NCI-H1930 (cell line): Measurements from ENCODE around the gene GPR75.
"Not testable (repeated sequence)": the region's sequence is repeated elsewhere in the genome, so short reads cannot be mapped to it uniquely, and the experiment has no call there.

Experiments used
- DNase-seq, 2 experiments: peaks; one replicate each; lab custom pipeline; 2025; lab: John Stamatoyannopoulos, UW

The GPR75 gene

DNA sequence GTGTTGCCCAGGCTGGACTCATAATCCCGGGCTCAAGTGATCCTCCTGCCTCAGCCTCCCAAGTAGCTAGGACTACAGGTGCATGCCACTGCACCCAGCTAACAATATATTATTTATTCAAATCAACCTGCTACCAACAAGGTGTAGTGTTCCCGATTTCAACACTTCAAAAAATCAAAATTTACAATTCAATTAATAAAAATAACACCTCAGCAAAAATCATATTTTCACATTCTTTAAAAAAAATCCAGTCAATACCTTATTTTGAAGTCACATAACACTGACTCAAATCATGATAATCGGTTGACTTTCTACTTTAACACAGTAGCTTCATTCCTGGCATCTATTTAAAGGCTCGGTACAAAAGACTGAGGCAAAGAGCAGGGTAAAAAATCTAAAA, 7.2 kb downstream of the GPR75 start:
- no peak for DNase-seq

DNA sequence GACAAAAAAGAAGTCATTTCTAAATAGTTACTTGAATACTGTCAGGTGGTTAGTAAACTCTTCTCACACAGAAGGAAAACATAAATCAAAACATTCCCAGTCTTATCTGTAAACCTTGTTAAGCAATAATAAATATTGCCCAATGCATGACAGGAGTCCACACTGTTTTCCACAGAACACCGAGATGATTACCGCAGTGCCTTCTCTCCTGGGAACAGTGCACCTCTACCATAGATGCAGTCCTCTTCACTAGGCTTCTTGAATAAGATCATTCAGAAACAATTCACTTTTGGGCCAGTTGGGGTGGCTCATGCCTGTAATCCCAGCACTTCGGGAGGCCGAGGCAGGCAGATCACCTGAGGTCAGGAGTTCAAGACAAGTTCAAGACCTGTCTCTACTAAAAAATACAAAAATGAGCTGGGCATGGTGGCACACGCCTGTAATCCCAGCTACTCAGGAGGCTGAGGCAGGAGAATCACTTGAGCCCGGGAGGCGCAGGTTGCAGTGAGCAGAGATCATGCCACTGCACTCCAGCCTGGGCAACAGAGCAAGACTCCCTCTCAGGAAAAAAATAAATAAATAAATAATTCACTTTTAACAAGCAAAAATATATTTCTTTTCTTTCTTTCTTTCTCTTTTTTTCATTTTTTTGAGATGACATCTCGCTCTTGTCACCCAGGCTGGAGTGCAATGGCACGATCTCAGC, 8.6 kb downstream of the GPR75 start:
- not testable (repeated sequence) for DNase-seq

DNA sequence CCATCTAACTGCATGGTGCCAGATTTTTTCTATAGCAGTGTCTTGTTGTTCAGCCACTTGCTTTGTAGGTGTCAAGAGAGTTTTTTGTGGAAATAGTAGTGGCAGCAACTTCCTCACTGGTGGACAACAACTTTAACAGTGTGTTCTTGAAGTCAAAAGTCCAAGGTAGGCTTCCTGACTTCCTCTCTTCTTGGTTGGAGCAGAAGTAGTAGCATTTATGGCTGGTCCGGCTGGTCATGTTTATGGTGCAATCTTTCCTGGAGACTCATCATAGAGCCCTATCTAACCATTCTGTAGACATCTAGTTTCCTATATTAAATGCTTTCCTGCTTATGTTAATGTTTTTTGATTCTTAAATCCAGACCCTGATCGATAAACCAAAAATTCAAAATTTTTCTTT, 11.7 kb downstream of the GPR75 start:
- DNase-seq, result no peak

DNA sequence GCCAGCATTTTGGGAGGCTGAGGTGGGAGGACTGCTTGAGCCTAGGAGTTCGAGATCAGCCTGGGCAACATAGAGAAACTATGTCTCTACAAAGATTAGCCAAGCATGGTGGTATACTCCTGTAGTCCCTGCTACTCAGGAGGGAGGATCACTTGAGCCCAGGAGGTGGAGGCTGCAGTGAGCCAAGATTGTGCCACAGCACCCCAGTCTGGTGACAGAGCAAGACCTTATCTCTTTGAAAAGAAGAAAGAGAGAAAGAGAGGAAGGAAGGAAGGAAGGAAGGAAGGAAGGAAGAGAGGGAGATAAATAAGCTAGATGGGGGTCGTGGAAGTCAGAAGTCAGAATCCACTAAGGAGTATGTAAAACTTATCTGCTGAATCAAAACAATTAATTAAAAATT, 16.2 kb downstream of the GPR75 start:
- no peak for DNase-seq

DNA sequence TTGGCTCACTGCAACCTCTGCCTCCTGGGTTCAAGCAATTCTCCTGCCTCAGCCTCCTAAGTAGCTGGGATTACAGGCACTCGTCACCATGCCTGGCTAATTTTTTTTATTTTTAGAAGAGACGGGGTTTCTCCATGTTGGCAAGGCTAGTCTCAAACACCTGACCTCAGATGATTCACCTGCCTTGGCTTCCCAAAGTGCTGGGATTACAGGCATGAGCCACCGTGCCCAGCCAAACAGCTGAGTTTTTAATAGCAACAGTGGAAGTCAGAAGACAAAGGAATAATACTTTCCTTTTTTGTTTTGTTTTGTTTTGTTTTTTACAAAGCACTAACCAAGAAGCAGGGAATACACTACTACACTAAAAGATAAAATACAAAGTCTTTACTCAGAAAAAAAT, 16.9 kb downstream of the GPR75 start:
- no peak for DNase-seq

DNA sequence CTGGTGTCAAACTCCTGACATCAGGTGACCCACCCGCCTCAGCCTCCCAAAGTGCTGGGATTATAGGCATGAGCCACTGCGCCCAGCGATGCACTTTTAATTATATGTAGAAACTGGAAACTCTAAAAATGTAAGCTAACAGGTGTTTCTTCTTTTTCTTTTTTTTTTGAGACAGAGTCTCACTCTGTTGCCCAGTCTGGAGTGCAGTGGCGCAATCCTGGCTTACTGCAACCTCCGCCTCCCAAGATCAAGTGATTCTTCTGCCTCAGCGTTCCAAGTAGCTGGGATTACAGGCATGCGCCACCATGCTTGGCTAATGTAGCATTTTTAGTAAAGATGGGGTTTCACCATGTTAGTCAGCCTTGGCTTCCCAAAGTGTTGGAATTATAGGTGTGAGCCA, 18.1 kb downstream of the GPR75 start:
- DNase-seq, result not testable (repeated sequence)

DNA sequence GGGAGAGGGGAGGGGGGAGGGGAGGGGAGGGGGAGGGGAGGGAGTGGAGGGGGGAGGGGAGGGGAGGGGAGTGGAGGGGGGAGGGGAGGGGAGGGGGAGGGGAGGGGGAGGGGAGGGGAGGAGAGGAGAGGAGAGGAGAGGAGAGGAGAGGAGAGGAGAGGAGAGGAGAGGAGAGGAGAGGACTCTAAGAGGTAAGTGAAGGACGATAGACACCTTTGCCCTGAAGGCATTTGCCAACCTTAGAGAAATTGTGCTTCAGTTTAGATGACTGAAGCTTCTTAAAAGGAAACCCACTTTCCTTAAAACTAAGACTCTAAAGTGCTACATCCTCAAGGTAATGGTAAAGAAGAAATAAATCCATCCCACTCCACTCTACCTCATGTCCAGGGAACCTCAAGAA, 19.2 kb downstream of the GPR75 start:
- no peak for DNase-seq

DNA sequence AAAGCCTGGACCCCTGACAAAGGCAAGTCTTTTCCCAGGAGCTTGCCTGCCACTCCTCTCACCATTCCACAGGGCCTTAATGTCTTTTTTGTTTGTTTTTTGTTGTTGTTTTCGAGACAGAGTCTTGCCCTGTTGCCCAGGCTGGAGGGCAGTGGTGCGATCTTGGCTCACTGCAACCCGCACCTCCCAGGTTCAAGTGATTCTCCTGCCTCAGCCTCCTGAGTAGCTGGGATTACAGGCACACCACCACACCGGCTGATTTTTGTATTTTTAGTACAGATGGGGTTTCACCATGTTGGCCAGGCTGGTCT, 29.8 kb downstream of the GPR75 start:
- DNase-seq, result not testable (repeated sequence)

DNA sequence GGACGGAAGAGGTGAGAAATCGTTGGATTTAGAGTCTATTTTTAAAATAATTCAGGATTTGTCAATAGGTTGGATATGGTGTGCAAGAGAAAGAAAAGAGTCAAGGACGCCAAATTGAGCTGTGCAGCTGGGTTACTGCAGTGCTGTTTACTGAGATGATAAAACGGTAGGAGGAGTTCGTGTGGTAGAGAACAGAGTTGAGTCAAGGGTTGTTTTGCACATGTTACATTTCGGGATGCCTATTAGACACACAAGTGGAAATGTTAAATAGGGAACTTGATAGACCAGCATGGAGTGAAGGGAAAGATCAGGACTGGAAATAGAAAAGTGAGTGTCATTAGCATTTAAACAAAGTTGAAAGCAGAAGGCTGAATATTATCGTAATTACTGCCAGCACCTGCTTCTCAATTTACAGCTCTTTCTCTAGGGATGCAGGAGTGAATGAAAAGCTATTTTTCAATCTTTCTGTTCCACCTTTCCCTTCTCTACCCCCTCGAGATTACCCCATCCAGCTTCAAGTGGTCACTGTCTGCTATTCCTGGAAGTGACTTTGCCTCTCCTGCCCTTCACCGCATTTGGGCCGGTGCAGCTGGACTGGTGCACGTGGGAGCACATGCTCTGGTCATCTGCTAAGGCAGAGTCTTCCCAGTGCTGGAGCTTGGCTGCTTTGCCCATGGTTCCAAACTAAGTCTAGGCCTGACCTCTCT, 30.3 kb downstream of the GPR75 start:
- DNase-seq, result no peak

DNA sequence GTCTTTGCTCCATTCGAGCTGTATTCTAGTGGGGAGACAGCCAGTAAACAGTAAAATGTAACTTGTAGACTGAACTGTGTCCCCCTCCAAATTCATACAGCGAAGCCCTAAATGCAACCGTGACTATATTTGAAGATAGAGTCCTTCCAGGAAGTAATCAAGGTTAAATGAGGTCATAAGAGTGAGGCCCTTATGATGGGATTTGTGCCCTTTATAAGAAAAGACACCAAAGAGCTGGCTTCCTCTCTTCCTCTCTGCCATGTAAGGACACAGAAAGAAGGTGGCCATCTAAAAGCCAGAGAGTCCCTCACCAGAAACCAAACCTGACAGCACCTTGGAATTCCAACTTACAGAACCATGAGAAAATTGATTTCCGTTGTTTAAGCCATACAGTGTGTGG, 31.4 kb downstream of the GPR75 start:
- DNase-seq, result no peak

DNA sequence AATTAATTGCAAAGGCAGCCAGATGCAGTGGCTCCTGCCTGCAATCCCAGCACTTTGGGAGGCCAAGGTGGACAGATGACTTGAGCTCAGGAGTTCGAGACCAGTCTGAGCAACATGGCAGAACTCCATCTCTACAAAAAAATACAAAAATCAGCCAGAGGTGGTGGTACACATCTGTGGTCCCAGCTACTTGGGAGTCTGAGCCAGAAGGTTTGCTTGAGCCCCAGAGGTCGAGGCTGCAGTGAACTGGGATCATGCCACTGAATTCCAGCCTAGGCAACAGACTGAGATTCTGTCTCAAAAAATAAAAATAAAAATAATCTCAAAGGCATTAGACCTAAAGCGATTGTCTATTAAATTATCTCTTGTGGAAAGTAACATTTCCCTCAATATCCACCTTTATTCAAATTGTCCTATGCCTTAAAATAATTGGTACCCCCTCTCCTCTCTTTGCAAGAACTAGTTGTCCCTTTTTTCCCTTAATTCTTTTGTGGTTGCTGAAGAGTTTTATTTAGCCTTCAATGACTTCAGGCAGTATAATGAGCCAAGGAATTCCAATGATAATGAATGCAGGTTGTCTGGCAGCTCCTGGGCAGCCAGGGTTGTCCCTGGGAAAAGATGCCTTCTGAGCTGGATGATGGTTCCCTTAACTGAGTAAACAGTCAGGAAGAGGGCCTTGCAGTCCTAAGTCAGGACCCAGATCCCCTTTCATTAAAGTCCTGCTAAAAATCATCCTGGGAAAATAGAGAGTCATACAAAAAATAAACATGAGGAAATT, 32.2 kb downstream of the GPR75 start:
- DNase-seq, result no peak

DNA sequence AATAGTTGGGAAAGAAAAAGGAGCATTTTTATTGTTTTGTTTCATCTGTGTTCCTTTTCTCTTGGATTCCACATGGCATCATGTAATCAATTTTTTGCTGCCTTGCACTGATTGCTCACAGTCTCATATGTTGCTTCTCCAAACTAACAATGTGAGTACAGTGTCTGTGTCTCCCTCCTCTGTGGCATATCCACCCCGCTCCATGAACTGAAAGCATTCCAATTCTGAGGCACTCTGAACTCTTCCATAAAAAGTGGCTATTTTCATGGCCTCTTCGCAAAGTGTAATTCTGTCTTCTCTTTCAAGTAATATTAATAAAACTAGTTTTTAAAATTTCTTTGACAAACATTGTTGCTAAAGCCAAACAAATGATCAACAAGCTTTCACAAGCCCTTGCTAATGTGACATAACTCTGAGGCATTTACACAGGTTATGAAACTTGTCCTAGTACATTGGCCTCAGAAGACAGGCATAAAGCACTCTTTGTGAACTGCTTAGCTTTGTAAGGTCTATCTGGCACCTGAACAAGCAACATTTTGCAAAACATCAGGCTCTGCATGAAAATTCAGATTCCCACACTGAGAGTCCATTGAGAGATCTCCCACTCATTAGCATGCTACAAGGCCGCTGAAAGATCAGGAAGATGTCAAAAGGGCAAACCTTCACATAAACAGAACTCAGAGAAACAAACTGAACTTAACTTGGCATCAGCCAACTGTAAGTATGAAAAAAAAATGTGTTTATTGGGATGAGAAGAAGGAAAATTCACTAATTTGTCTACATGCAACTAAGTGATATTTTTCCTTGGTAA, 33.0 kb downstream of the GPR75 start:
- no peak for DNase-seq

DNA sequence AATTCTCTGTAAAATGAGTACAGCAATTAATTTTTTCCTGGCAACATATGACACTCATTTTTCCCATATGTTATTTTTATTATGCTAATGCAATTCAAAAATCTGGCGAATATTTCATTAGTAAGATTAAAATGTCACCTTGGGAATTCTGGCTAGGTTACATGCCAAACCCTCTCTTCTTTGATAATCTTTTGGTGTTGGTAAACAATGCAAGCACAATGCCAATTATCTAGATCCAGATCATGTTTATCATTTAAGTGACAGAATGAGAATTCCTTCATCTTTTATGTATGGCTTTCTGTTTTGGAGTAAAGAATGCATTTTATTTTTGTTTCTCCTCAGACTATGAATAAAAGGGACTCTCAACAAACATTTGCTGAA, 33.7 kb downstream of the GPR75 start:
- DNase-seq, result no peak

DNA sequence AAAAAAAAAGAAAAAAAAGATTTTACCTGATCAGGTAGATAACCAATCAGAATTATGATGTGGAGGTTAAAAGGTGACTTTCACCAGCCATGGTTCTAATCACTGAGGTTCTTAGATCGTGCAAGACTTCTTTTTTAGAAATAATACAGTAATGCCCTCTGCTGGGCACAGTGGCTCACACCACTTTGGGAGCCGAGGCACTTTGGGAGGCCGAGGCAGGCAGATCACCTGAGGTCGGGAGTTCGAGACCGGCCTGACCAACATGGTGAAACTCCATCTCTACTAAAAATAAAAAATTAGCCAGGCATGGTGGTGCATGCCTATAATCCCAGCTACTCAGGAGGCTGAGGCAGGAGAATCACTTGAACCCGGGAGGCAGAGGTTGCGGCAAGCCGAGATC, 36.1 kb downstream of the GPR75 start:
- DNase-seq, result not testable (repeated sequence)

DNA sequence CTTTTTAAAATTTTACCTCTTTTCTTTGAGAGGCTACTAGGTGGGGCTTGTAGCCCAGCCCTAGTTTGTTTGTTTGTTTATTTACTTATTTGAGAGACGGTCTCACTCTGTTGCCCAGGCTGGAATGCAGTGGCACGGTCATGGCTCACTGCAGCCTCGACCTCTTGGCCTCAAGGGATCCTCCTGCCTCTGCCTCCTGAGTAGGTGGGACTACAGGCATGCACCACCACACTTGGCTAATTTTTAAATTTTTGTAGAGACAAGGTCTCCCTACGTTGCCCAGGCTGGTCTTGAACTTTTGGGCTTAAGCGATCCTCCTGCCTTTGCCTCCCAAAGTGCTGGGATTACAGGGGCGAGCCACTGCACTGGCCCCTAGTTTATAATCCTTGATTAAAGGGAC, 38.0 kb downstream of the GPR75 start:
- no peak for DNase-seq

DNA sequence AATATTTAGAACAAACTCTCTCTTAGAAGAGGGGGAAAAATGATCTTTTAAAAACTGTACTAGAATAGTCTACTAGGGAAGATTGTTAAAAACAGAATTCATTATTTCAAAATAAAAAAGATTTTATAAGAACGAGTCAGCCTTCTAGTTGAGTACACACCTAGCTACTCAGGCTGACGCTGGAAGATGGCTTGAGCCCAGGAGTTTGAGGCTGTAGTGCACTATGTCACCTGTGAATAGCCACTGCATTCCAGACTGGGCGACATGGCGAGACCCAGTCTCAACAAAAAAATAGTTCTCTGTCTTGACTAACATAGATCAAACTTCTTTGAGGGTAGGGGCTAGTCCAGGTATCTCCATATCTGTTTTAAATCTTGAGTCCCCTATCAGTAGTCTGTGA, 39.1 kb downstream of the GPR75 start:
- no peak for DNase-seq

DNA sequence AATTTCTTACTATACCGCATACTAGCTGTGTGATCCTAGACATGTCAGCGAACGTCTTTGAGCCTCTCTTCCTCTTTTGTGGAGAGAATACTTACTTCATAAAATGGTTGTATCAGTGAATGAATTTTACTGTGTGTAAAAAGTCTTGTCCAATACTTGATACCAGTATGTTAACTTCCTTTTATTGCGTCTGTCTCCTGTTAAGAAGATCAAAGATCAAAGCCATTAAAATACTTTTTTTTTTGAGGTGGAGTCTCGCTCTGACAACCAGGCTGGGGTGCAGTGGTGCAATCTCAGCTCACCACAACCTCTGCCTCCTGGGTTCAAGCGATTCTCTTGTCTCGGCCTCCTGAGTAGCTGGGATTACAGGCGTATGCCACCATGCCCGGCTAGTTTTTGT, 39.7 kb downstream of the GPR75 start:
- DNase-seq, result no peak

DNA sequence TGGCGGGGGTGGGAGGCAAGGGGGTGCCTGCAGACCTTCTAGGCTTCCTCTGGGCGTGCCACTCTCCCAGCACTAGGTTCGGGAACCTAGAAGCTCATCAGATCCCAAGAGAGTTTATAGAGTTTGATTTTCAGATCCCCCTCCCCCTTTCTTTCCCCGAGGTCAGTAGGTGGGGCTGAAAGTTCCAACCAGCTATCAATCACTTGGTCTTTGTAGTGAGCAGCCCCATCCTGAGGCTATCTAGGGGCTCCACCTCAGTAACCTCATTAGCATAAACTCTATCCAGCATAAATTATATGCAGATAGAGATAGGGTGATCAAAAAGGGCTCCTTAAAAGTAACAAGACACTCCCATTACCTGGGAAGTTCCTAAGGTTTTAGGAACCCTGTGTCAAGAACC, 40.1 kb downstream of the GPR75 start:
- DNase-seq, result no peak

DNA sequence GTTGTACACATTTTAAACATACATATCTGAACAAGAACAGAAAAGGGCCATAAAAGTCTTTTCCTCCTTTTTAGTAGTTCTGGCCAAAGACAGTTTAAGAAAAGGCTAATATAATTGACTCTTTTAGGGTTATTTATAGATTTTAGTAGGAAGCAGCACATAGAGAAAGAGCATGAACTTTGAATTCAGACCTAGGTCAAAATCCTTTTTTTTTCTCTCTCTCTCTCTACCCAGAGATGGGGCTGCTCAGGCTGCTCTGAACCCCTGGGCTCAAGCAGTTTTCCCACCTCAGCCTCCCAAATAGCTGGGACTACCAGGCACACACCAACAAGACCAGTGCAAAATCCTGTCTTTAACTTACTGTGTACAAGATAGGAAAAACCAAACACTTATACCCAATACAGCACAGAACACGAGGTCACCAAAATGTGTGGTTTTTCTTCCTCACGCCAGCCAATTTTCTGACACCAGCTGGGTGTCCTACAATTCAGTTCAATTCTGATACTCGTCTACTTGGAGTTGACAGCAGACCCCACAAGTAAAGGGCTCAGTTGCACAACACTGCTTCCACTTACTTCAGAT, 40.8 kb downstream of the GPR75 start:
- DNase-seq, result no peak

DNA sequence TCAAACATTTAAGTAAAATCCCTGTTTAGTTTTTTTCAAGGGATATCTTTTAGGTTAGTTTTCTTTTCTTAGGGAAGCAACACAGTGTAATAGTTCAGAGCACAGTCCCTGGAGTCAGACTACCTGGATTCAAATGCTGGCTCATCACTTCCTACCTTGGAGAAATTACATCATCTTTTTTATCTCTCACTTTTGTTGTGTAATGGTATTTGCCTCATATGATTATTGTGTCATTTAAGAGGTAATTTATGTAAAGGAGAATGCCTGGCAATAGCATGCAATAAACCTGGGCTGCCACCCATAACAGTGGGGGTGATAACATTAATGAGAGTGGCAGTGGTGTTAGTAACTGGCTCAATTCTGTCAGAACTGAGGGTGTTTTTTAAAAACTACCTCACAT, 46.6 kb downstream of the GPR75 start:
- no peak for DNase-seq

DNA sequence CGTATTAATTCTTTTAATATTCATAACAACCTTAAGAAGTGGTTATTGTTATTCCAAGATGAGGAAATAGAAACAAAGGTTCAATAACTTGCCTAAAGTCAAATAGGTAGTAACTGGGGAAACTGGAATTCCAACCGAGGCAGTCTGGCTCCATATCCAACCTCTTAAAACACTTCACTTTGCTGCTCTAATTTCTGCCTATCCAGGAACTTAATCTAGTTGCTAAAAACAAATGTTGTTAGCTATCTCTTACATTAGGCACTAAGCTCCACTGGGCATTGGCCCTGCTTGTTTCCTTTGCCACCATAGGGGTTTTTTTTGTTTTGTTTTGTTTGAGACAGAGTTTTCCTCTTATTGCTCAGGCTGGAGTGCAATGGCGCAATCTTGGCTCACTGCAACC, 48.2 kb downstream of the GPR75 start:
- DNase-seq, result no peak
